A549 (cell line): ENCODE measurements around the gene LMF2. TPM values are rescaled to one million over a fixed set of nuclear protein-coding genes. Genes with fewer than 3 reads are reported as not detected.
A peak's percentile ranks its signal among the peaks of the same experiment; 100 is the strongest.

Experiments used
- ATAC-seq, 2 experiments: fragments of 200-7000 bp in 1 of 2; fragments of >200 bp in 1 of 2; cut with Nextera tagmentation in 1 of 2; cut with Tn5 transposase in 1 of 2; 3 replicates each; pipeline versions ENCODE4 v1.8.0 to v1.9.1; 2018 to 2020; ENCODE audit warnings: mild to moderate bottlenecking in 1 of 2, moderate library complexity in 1 of 2
- CTCF ChIA-PET: fragments of 300-600 bp; sonication (Branson Sonifier 250); formaldehyde crosslinking; extraction: SDS; loops from one replicate; lab custom pipeline; 2021; ENCODE audit warnings: antibody characterized with exemption, inconsistent platforms; lab: Yijun Ruan, JAX
- POLR2A ChIA-PET: fragments of 350-600 bp; formaldehyde crosslinking; extraction: SDS; loops from one replicate; lab custom pipeline; 2021; ENCODE audit warnings: antibody characterized with exemption, inconsistent platforms; lab: Yijun Ruan, JAX
- DNase-seq, 2 experiments: peaks; one replicate each; pipeline versions ENCODE4 v3.0.0 to v3.0.0-alpha.2; 2011 to 2016; ENCODE audit warnings: low read depth in 1 of 2, low spot score in 1 of 2
- FAIRE-seq: peaks from 2 replicates; lab custom pipeline; 2011; peaks lifted over from hg19 to GRCh38; lab: Jason Lieb, UNC
- H3K27ac ChIP-seq, 2 experiments: fragments of >200 bp; sonication (Bioruptor Twin); formaldehyde crosslinking; 3 replicates each; pipeline ENCODE4 v1.5.1; 2016 to 2017
- H3K4me1 ChIP-seq: fragments of >200 bp; sonication (Bioruptor Twin); formaldehyde crosslinking; 3 replicates; pipeline ENCODE4 v1.6.1; 2016
- H3K4me2 ChIP-seq: fragments of >200 bp; sonication (Bioruptor Twin); formaldehyde crosslinking; 3 replicates; pipeline ENCODE4 v1.6.1; 2016
- H3K4me3 ChIP-seq: fragments of >200 bp; sonication (Bioruptor Twin); formaldehyde crosslinking; 3 replicates; pipeline ENCODE4 v1.5.1; 2016
- H3K9me3 ChIP-seq: fragments of >200 bp; sonication (Bioruptor Twin); formaldehyde crosslinking; 3 replicates; pipeline ENCODE4 v1.6.1; 2016
- BCL3 ChIP-seq: fragments of >200 bp; sonication (Bioruptor Twin); formaldehyde crosslinking; IDR thresholded peaks from 3 replicates; pipeline ENCODE4 v1.6.1; 2016
- CBX2 ChIP-seq: fragments of 200-600 bp; sonication (generic); IDR thresholded peaks from 2 replicates; pipeline ENCODE4 v1.6.1; 2016; ENCODE audit warnings: low read depth, mild to moderate bottlenecking, borderline replicate concordance
- CBX8 ChIP-seq: fragments of 200-600 bp; sonication (generic); IDR thresholded peaks from 2 replicates; pipeline ENCODE4 v1.6.1; 2016
- CEBPB ChIP-seq, 2 experiments: fragments of >200 bp in 1 of 2; sonication (Bioruptor Twin) in 1 of 2; formaldehyde crosslinking in 1 of 2; IDR thresholded peaks; 2 replicates each; pipeline ENCODE4 v1.6.1; 2012 to 2016
- CHD4 ChIP-seq: fragments of 200-600 bp; sonication (generic); IDR thresholded peaks from 2 replicates; pipeline ENCODE4 v1.6.1; 2016; ENCODE audit warnings: antibody characterized with exemption, mild to moderate bottlenecking, borderline replicate concordance
- E2F6 ChIP-seq: IDR thresholded peaks from 2 replicates; pipeline ENCODE4 v1.6.1; 2012; ENCODE audit warnings: low read depth, borderline replicate concordance
- EHF ChIP-seq: fragments of 250-450 bp; sonication (Bioruptor Pico); IDR thresholded peaks from 2 replicates; pipeline ENCODE4 v1.5.0; 2020; ENCODE audit warnings: mild to moderate bottlenecking
- ELK1 ChIP-seq: fragments of 150-350 bp; IDR thresholded peaks from 2 replicates; pipeline ENCODE4 v1.6.1; 2014; ENCODE audit warnings: low read depth, mild to moderate bottlenecking, low read length
- EP300 ChIP-seq, 2 experiments: fragments of >200 bp; sonication (Bioruptor Twin); formaldehyde crosslinking; IDR thresholded peaks; 2 replicates in 1 of 2; 3 replicates in 1 of 2; pipeline ENCODE4 v1.6.1; 2016 to 2017
- FOSL2 ChIP-seq, 2 experiments: fragments of 450-650 bp in 1 of 2; fragments of >200 bp in 1 of 2; sonication (Bioruptor Twin) in 1 of 2; formaldehyde crosslinking; IDR thresholded peaks; 2 replicates each; pipeline versions ENCODE4 v1.5.0 to v1.6.1; 2016 to 2020; ENCODE audit warnings: mild to moderate bottlenecking in 1 of 2, moderate library complexity in 1 of 2
- GATA3 ChIP-seq: IDR thresholded peaks from 2 replicates; pipeline ENCODE4 v1.6.1; 2012; ENCODE audit warnings: borderline replicate concordance
- HES2 ChIP-seq: fragments of >200 bp; sonication (Bioruptor Twin); formaldehyde crosslinking; IDR thresholded peaks from 2 replicates; pipeline ENCODE4 v1.6.1; 2016
- HEYL ChIP-seq: fragments of 250-450 bp; sonication (Bioruptor Pico); IDR thresholded peaks from 2 replicates; pipeline ENCODE4 v1.8.0; 2021; ENCODE audit warnings: mild to moderate bottlenecking, moderate library complexity
- HMGXB4 ChIP-seq: fragments of 250-450 bp; sonication (Bioruptor Pico); IDR thresholded peaks from 2 replicates; pipeline ENCODE4 v1.5.0; 2021; ENCODE audit warnings: mild to moderate bottlenecking, moderate library complexity, borderline replicate concordance
- HOXB13 ChIP-seq: fragments of 250-450 bp; sonication (Bioruptor Pico); IDR thresholded peaks from 2 replicates; pipeline ENCODE4 v1.5.0; 2020; ENCODE audit warnings: low read depth, mild to moderate bottlenecking, moderate library complexity
- JUNB ChIP-seq: fragments of >200 bp; sonication (Bioruptor Twin); formaldehyde crosslinking; IDR thresholded peaks from 2 replicates; pipeline ENCODE4 v1.6.1; 2016
- KDM1A ChIP-seq: fragments of 200-600 bp; sonication (generic); IDR thresholded peaks from 2 replicates; pipeline ENCODE4 v1.6.1; 2016; ENCODE audit warnings: low read depth, mild to moderate bottlenecking
- KDM5A ChIP-seq: fragments of 200-600 bp; sonication (generic); IDR thresholded peaks from 2 replicates; pipeline ENCODE4 v1.6.1; 2016; ENCODE audit warnings: antibody characterized with exemption, mild to moderate bottlenecking
- MAFK ChIP-seq: fragments of 450-650 bp; IDR thresholded peaks from 2 replicates; pipeline ENCODE4 v1.6.1; 2014; ENCODE audit not compliant: partially characterized antibody
- MAZ ChIP-seq: fragments of 150-350 bp; IDR thresholded peaks from 2 replicates; pipeline ENCODE4 v1.6.1; 2014; ENCODE audit warnings: antibody characterized with exemption, low read depth, low read length, borderline replicate concordance
- NPAS2 ChIP-seq: fragments of 250-450 bp; sonication (Bioruptor Pico); IDR thresholded peaks from 2 replicates; pipeline ENCODE4 v1.8.0; 2022; ENCODE audit warnings: mild to moderate bottlenecking, moderate library complexity, borderline replicate concordance
- NR3C1 ChIP-seq: fragments of >200 bp; sonication (Bioruptor Twin); formaldehyde crosslinking; IDR thresholded peaks from 3 replicates; pipeline ENCODE4 v1.6.1; 2017
- POLR2A ChIP-seq: IDR thresholded peaks from 2 replicates; pipeline ENCODE4 v1.6.1; 2012; ENCODE audit warnings: mild to moderate bottlenecking, low read length
- TFCP2L1 ChIP-seq: fragments of 250-450 bp; sonication (Bioruptor Pico); IDR thresholded peaks from 2 replicates; pipeline ENCODE4 v1.5.0; 2021; ENCODE audit warnings: mild to moderate bottlenecking
- TP53 ChIP-seq: fragments of 250-450 bp; sonication (Bioruptor Pico); IDR thresholded peaks from 2 replicates; pipeline ENCODE4 v1.5.0; 2021; ENCODE audit warnings: mild to moderate bottlenecking, moderate library complexity
- USF2 ChIP-seq: fragments of 450-650 bp; IDR thresholded peaks from 2 replicates; pipeline ENCODE4 v1.6.1; 2014; ENCODE audit warnings: antibody characterized with exemption
- ZC3H11A ChIP-seq: fragments of 450-650 bp; IDR thresholded peaks from 2 replicates; pipeline ENCODE4 v1.6.1; 2014; ENCODE audit warnings: antibody characterized with exemption, mild to moderate bottlenecking
- WGBS: methylation state at CpG from one replicate; pipeline ENCODE4 v1.1.6; 2017; ENCODE audit errors: missing lambda C conversion rate; 5-methylcytosine and 5-hydroxymethylcytosine counted together
- polyA plus RNA-seq, 4 experiments: library from polyadenylated mRNA; depleted of rRNA in 3 of 4; stranded (reverse); fragments of >200 nt; fragmentation: RNase III in 1 of 4; extraction: RNeasy Plus Mini Kit Qiagen cat#74134 plus additional on column Dnase treatment in 1 of 4; gene quantifications; 2 replicates in 3 of 4; 3 replicates in 1 of 4; pipeline ENCODE4 v1.2.3, GENCODE V29; 2011 to 2017

The LMF2 gene
- polyA plus RNA-seq, 2 of the 4 experiments (the other 2 are of a cell fraction) = 13.0 to 32.5 TPM

- Histone ChIP-seq H3K4me3 (peak overlapping the region; percentile 70), H3K9me3 (no peaks in the 10 kb centered on the region), H3K4me2 (peak overlapping the region; percentile 96)
- CTCF ChIA-PET = interaction anchor here (0.9 to 2.7 kb wide), 9 partner anchors 10 to 96 kb away, joined by 3 to 31 read pairs (median 6); partner anchors contain the start of genes LMF2, NCAPH2 and SYCE3
- no peak for ATAC-seq
- TF ChIP-seq HEYL (CRISPR knock-in tag) (no peak), NR3C1 (no peak), MAFK (no peak), CBX8 (no peak), KDM5A (no peak), EP300 (IDR thresholded peaks at IDR 0.05) (no peak), POLR2A (no peak), CBX2 (no peak), BCL3 (no peak), FOSL2 (IDR thresholded peaks at IDR 0.05) (no peak), FOSL2 (CRISPR knock-in tag; IDR thresholded peaks at IDR 0.05) (no peak), USF2 (no peak), EHF (CRISPR knock-in tag) (no peak), ELK1 (no peak), JUNB (no peak), HES2 (no peak), HOXB13 (no peak), TP53 (CRISPR knock-in tag) (no peak), MAZ (no peak), CHD4 (no peak)
- TF ChIP-seq, all 56 proteins: peak for 0
- DNase-seq (no peak), FAIRE-seq (no peak)
- POLR2A ChIA-PET = interaction anchor here (2.8 kb wide), 1 partner anchor 17 kb away, joined by 36 read pairs; the partner anchor contains the start of genes LMF2 and NCAPH2
- Histone ChIP-seq H3K27ac (peak overlapping the region; percentile 92 to 99), H3K4me1 (peaks cover 20% of the 10 kb centered on the region)
- WGBS = 16% methylated on average over 13 of the region's 19 CpGs
These were observed 17.2 kb upstream of the LMF2 start for GRCh38 chr22:50524676-50525103.

- POLR2A ChIA-PET = interaction anchor here (2.8 kb wide), 1 partner anchor 16 kb away, joined by 36 read pairs; the partner anchor contains the start of genes LMF2 and NCAPH2
- DNase-seq = no peak
- CTCF ChIA-PET = interaction anchor here (1.2 to 2.7 kb wide), 6 partner anchors 9 to 97 kb away, joined by 3 to 31 read pairs (median 18); partner anchors contain the start of genes LMF2, NCAPH2 and SYCE3
- no peak for FAIRE-seq
- peak overlapping the region; percentile 70 for H3K4me3 ChIP-seq
- H3K4me2 ChIP-seq = peak overlapping the region; percentile 96
- no peak for ATAC-seq
- H3K4me1 ChIP-seq = peaks cover 14% of the 10 kb centered on the region
- no peaks in the 10 kb centered on the region for H3K9me3 ChIP-seq
- 90% methylated on average over 11 of the region's 25 CpGs for WGBS
- peak overlapping the region; percentile 92 to 99; a peak in 4 of 6 replicates for H3K27ac ChIP-seq
- TF ChIP-seq NPAS2 (CRISPR knock-in tag) (no peak), TP53 (CRISPR knock-in tag) (no peak), E2F6 (no peak), CEBPB (IDR thresholded peaks at IDR 0.05) (no peak), TFCP2L1 (CRISPR knock-in tag) (no peak), HMGXB4 (CRISPR knock-in tag) (no peak), ZC3H11A (no peak), POLR2A (no peak), GATA3 (no peak), HEYL (CRISPR knock-in tag) (no peak), CBX2 (no peak), BCL3 (no peak), KDM1A (no peak)
These were observed 16.5 kb upstream of the LMF2 start for GRCh38 chr22:50523806-50524675.
